HCT116 (cell line): ENCODE data around the gene TPK1. TPM values are rescaled to one million over a fixed set of nuclear protein-coding genes. Genes with fewer than 3 reads are reported as not detected.

Source experiments
- ATAC-seq: fragments of 200-7000 bp; cut with Tn5 transposase; 2 replicates; pipeline ENCODE4 v1.9.1; 2020; ENCODE audit warnings: mild to moderate bottlenecking, moderate library complexity
- BruUV-seq: library from RNA; stranded (reverse); fragments of 400-500 nt; replicated peaks from 2 replicates; lab custom pipeline; 2021; lab: Mats Ljungman, UMichigan
- CTCF ChIA-PET: fragments of 300-600 bp; sonication (Branson Sonifier 250); formaldehyde crosslinking; loops from one replicate; lab custom pipeline; 2021; ENCODE audit warnings: antibody characterized with exemption; lab: Charles Lee
- POLR2A ChIA-PET: fragments of 300-600, 350-600 bp; sonication (Branson Sonifier 250); formaldehyde crosslinking; loops from one replicate; lab custom pipeline; 2021; ENCODE audit warnings: antibody characterized with exemption; lab: Charles Lee
- RAD21 ChIA-PET, 2 experiments: fragments of 300-600 bp; sonication (Branson Sonifier 250); formaldehyde crosslinking; loops; one replicate each; lab custom pipeline; 2023; ENCODE audit warnings: low total read pairs in 2 of 2; ENCODE audit not compliant: uncharacterized antibody in 2 of 2, unreplicated experiment in 2 of 2, low non-redundant PET in 1 of 2; lab: Charles Lee
- DNase-seq: peaks from one replicate; pipeline ENCODE4 v3.0.0-alpha.2; 2010; ENCODE audit warnings: low read depth, low spot score
- H2AFZ ChIP-seq: fragments of 200-600 bp; shearing (Covaris generic), sonication (generic); 2 replicates; pipeline ENCODE4 v1.6.1; 2017; ENCODE audit warnings: low read depth, mixed run types, mixed read lengths, antibody characterized with exemption, low read length; ENCODE audit not compliant: poor library complexity, severe bottlenecking
- H3K27ac ChIP-seq: 2 replicates; pipeline ENCODE4 v1.5.1; 2012; ENCODE audit warnings: low read depth, low read length
- H3K27me3 ChIP-seq: fragments of 200-600 bp; sonication (generic); 2 replicates; pipeline ENCODE4 v1.6.1; 2016; ENCODE audit warnings: mixed run types, low read length, mixed read lengths; ENCODE audit not compliant: insufficient read depth
- H3K36me3 ChIP-seq, 2 experiments: fragments of 200-500 bp in 1 of 2; fragments of 200-600 bp in 1 of 2; sonication (Bioruptor generic) in 1 of 2; sonication (generic) in 1 of 2; 2 replicates each; pipeline versions ENCODE4 v1.5.1 to v1.6.1; 2014 to 2016; ENCODE audit warnings: low read length in 2 of 2, inconsistent platforms in 1 of 2, mixed read lengths in 1 of 2, mixed run types in 1 of 2; ENCODE audit not compliant: insufficient read depth in 2 of 2, control insufficient read depth in 1 of 2
- H3K4me1 ChIP-seq, 2 experiments: fragments of 200-600 bp in 1 of 2; sonication (generic) in 1 of 2; 2 replicates each; pipeline versions ENCODE4 v1.5.1 to v1.6.1; 2012 to 2017; ENCODE audit warnings: low read length in 2 of 2, inconsistent platforms in 1 of 2, mild to moderate bottlenecking in 1 of 2, mixed read lengths in 1 of 2, mixed run types in 1 of 2, moderate library complexity in 1 of 2; ENCODE audit not compliant: insufficient read depth in 2 of 2, control insufficient read depth in 1 of 2
- H3K4me2 ChIP-seq: fragments of 200-600 bp; sonication (generic); 2 replicates; pipeline ENCODE4 v1.6.1; 2017; ENCODE audit warnings: mixed run types, low read length, mixed read lengths
- H3K4me3 ChIP-seq, 2 experiments: fragments of 200-600 bp in 1 of 2; sonication (generic) in 1 of 2; replicated peaks in 1 of 2; 2 replicates each; pipeline ENCODE4 v1.5.1; 2011 to 2016; ENCODE audit warnings: low read length in 2 of 2, control low read depth in 1 of 2, low read depth in 1 of 2, mild to moderate bottlenecking in 1 of 2, mixed read lengths in 1 of 2, mixed run types in 1 of 2
- H3K79me2 ChIP-seq: fragments of 200-600 bp; sonication (generic); 2 replicates; pipeline ENCODE4 v1.6.1; 2017; ENCODE audit warnings: mild to moderate bottlenecking, mixed run types, low read length, moderate library complexity, mixed read lengths; ENCODE audit not compliant: insufficient read depth
- H3K9ac ChIP-seq: fragments of 200-600 bp; sonication (generic); 2 replicates; pipeline ENCODE4 v1.6.1; 2016; ENCODE audit warnings: low read length, mixed read lengths
- H3K9me2 ChIP-seq: fragments of 200-600 bp; sonication (generic), shearing (Covaris generic); 2 replicates; pipeline ENCODE4 v1.6.1; 2017; ENCODE audit warnings: mixed run types, mild to moderate bottlenecking, moderate library complexity; ENCODE audit not compliant: insufficient read depth
- H3K9me3 ChIP-seq, 2 experiments: fragments of 200-500 bp in 1 of 2; fragments of 200-600 bp in 1 of 2; sonication (Bioruptor generic) in 1 of 2; sonication (generic) in 1 of 2; 2 replicates each; pipeline ENCODE4 v1.6.1; 2014 to 2017; ENCODE audit warnings: low read length in 2 of 2, mixed read lengths in 2 of 2, inconsistent platforms in 1 of 2, low read depth in 1 of 2, mild to moderate bottlenecking in 1 of 2, mixed run types in 1 of 2, moderate library complexity in 1 of 2; ENCODE audit not compliant: control insufficient read depth in 1 of 2, insufficient read depth in 1 of 2
- H4K20me1 ChIP-seq: fragments of 200-600 bp; sonication (generic), shearing (Covaris generic); 2 replicates; pipeline ENCODE4 v1.6.1; 2017; ENCODE audit warnings: mixed run types, mild to moderate bottlenecking, moderate library complexity; ENCODE audit not compliant: insufficient read depth
- EGR1 ChIP-seq: IDR thresholded peaks from 2 replicates; pipeline ENCODE4 v1.6.1; 2012; ENCODE audit warnings: low read depth
- EZH2 ChIP-seq: fragments of 200-600 bp; sonication (generic); IDR thresholded peaks from 2 replicates; pipeline ENCODE4 v1.6.1; 2017; ENCODE audit warnings: antibody characterized with exemption, mixed run types
- FOSL1 ChIP-seq: IDR thresholded peaks from 2 replicates; pipeline ENCODE4 v1.6.1; 2012; ENCODE audit warnings: low read depth
- SIN3A ChIP-seq: IDR thresholded peaks from 2 replicates; pipeline ENCODE4 v1.6.1; 2012; ENCODE audit warnings: low read depth
- YY1 ChIP-seq: IDR thresholded peaks from 2 replicates; pipeline ENCODE4 v1.6.1; 2011; ENCODE audit warnings: low read length, low read depth, moderate library complexity, mild to moderate bottlenecking; ENCODE audit not compliant: insufficient replicate concordance; ENCODE audit errors: extremely low read depth
- intact Hi-C: fragments of 100-400 bp; cut with micrococcal nuclease; formaldehyde crosslinking; loops from 2 replicates; pipeline ENCODE4 v1.10.0; 2022
- total RNA-seq: library from RNA; stranded (reverse); gene quantifications from one replicate; pipeline ENCODE4 v1.2.1, GENCODE V29; 2021; ENCODE audit not compliant: unreplicated experiment

Gene TPK1
- total RNA-seq, 1 experiment from 2014 or later, result 5.4 TPM

DNA sequence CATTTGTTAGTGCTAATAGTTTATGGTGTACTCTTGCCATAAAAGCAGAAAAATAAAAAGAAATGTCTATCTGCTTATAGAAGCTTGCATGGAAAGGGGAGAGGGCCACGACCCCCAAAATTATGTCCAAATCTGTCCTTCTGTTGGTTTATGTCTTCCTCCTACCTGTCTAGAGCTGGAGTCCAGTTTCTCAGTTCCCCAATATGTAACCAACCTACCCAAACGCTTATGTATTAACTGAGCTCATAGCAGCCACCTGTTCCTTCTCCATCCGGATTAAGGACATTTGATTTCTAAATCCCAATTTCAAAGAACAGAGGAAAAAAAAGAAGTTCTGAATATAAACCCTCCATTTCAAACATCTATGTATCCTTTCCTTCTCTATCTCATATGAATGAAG lies 30.3 kb upstream of the TPK1 start:
- H3K4me3 ChIP-seq, result no peak overlapping the region
- H3K9ac ChIP-seq, result no peak overlapping the region
- no peaks in the 10 kb centered on the region for H3K4me1 ChIP-seq
- TF ChIP-seq EGR1 (no peak), YY1 (no peak), EZH2 (no peak), FOSL1 (no peak), SIN3A (no peak)
- H3K27me3 ChIP-seq, result peaks cover 17% of the 10 kb centered on the region; the same call in 1 of the 2 replicates
- ATAC-seq (no peak), DNase-seq (no peak)
- H2AFZ ChIP-seq, result no peak overlapping the region
- no peaks in the 10 kb centered on the region for H3K36me3 ChIP-seq
- ChIA-PET POLR2A (no interaction called here), RAD21 (no interaction called here), CTCF (no interaction called here)
- no peak overlapping the region for H3K4me2 ChIP-seq
- no peaks in the 10 kb centered on the region for H3K9me2 ChIP-seq
- no peaks in the 10 kb centered on the region for H3K9me3 ChIP-seq
- H3K27ac ChIP-seq, result no peak overlapping the region
- no TSS peak for BruUV-seq
- intact Hi-C loops, result no loop called here
- no peaks in the 10 kb centered on the region for H3K79me2 ChIP-seq
- no peaks in the 10 kb centered on the region for H4K20me1 ChIP-seq

DNA sequence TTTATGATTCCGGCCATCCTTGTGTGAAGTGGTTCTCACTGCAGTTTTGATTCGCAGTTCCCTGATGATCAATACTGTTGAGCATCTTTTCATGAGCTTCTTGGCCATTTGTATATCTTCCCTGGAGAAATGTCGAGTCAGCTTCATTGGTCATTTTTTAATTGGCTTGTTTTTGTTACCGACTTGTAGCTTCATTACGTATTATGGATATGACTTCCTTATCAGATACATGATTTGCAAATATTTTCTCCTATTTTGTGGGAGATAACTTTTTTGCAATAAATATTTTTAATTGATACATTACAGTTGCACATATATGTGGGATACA lies 27.4 kb upstream of the TPK1 start:
- no TSS peak for BruUV-seq
- Histone ChIP-seq H3K9me2 (no peaks in the 10 kb centered on the region), H3K36me3 (no peaks in the 10 kb centered on the region), H3K9me3 (no peaks in the 10 kb centered on the region), H2AFZ (no peak overlapping the region), H3K79me2 (no peaks in the 10 kb centered on the region), H3K27me3 (peaks cover 17% of the 10 kb centered on the region; the same call in 1 of the 2 replicates), H3K4me3 (no peak overlapping the region), H4K20me1 (no peaks in the 10 kb centered on the region), H3K4me2 (no peak overlapping the region), H3K9ac (no peak overlapping the region), H3K27ac (no peak overlapping the region), H3K4me1 (no peaks in the 10 kb centered on the region)
- DNase-seq, result no peak
- POLR2A ChIA-PET, result no interaction called here
- intact Hi-C loops, result no loop called here
- RAD21 ChIA-PET, result no interaction called here
- CTCF ChIA-PET, result no interaction called here
- no peak for TF ChIP-seq EZH2
- ATAC-seq, result no peak
